RWPE1 (cell line): Measurements from ENCODE around the gene BRAP.

Experiments used
- CTCF ChIA-PET: fragments of 350-600 bp; sonication (Branson Sonifier 250); formaldehyde crosslinking; extraction: SDS; loops from one replicate; lab custom pipeline; 2021; lab: Yijun Ruan, JAX
- POLR2A ChIA-PET: fragments of 400-600 bp; formaldehyde crosslinking; extraction: SDS; loops from one replicate; lab custom pipeline; 2020; ENCODE audit warnings: antibody characterized with exemption; ENCODE audit not compliant: low non-redundant PET; lab: Yijun Ruan, JAX
- DNase-seq: peaks from one replicate; pipeline ENCODE4 v3.0.0; 2012; ENCODE audit warnings: low spot score
- H3K27ac ChIP-seq: fragments of 450-650 bp; 2 replicates; pipeline ENCODE4 v1.5.1; 2017
- TF ChIP-seq, protein P1 (sequence below): fragments of 450-650 bp; conservative IDR thresholded peaks from 2 replicates; pipeline ENCODE4 v1.5.1; 2017; ENCODE audit warnings: low read depth, mild to moderate bottlenecking

The BRAP gene

GRCh38 chr12:111677186-111677585, 8.6 kb downstream of the BRAP start:
- H3K27ac ChIP-seq = no peak overlapping the region
- no peak for DNase-seq
- TF ChIP-seq, protein P1, sequence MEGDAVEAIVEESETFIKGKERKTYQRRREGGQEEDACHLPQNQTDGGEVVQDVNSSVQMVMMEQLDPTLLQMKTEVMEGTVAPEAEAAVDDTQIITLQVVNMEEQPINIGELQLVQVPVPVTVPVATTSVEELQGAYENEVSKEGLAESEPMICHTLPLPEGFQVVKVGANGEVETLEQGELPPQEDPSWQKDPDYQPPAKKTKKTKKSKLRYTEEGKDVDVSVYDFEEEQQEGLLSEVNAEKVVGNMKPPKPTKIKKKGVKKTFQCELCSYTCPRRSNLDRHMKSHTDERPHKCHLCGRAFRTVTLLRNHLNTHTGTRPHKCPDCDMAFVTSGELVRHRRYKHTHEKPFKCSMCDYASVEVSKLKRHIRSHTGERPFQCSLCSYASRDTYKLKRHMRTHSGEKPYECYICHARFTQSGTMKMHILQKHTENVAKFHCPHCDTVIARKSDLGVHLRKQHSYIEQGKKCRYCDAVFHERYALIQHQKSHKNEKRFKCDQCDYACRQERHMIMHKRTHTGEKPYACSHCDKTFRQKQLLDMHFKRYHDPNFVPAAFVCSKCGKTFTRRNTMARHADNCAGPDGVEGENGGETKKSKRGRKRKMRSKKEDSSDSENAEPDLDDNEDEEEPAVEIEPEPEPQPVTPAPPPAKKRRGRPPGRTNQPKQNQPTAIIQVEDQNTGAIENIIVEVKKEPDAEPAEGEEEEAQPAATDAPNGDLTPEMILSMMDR = no peak
- ChIA-PET POLR2A (no interaction called here), CTCF (no interaction called here)

- H3K27ac ChIP-seq = no peak overlapping the region
- POLR2A ChIA-PET = no interaction called here
- DNase-seq = no peak
- CTCF ChIA-PET = interaction anchor here (0.5 to 1.1 kb wide), 7 partner anchors 11 to 277 kb away, joined by 3 to 7 read pairs (median 3); no protein-coding TSS in a partner anchor
- TF ChIP-seq, protein P1 = no peak; the same call in 1 of the 2 replicates
Observed at GRCh38 chr12:111673503-111673902, 12.3 kb downstream of the BRAP start.

GRCh38 chr12:111672822-111673381, 12.9 kb downstream of the BRAP start:
- DNase-seq = no peak
- H3K27ac ChIP-seq = no peak overlapping the region
- ChIA-PET POLR2A (no interaction called here), CTCF (interaction anchor here (0.6 to 1.1 kb wide), 3 partner anchors 143 to 230 kb away, joined by 3 to 4 read pairs (median 3); no protein-coding TSS in a partner anchor)
- TF ChIP-seq, protein P1 = no peak

DNA sequence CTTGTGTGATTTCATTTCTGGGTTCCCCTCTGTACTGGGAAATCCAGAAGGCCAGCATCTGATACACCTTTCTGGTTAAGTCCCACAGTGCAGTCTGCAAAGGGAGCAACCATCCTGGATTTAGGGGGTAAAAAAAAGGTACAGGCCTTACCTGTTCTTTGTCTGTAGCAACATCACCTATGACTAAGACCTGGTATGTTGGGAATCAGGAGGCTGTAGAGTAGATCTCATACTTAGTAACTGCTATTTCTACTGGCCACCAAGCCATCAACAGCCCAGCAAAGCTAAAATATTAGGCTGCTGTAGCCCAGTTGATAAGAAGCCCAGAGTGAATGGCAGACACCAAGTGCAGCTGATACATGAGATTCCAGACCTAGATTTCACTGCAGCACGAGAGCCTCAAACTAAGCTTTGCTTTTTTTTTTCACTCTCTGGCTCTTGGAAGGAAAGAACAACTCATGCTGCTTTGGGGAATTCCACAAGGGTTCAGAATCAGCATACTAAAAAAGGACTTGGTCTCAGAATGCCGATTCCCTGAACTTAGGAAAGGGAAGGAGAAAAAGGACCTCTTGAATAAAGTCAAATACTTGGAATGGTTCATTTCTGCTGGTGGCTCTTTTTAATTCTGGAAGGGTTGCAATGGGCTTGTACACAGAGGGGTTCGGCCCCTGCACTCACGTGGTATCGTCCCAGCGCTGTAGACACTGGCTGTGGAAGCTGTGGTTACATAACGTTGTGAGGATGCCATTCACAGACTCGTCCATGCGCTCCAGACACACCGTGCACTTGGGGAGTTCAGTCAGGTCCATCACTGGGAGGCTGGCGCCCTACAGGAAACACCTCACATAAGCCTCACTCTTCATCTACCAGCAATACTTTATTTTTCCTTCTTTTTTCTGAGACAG, 20.5 kb downstream of the BRAP start:
- no peak for DNase-seq
- H3K27ac ChIP-seq = no peak overlapping the region
- POLR2A ChIA-PET = no interaction called here
- CTCF ChIA-PET = interaction anchor here (0.6 kb wide), 2 partner anchors 127 to 268 kb away, joined by 4 read pairs; no protein-coding TSS in a partner anchor
- TF ChIP-seq, protein P1 = no peak

- TF ChIP-seq, protein P1 = no peak
- no peak overlapping the region for H3K27ac ChIP-seq
- ChIA-PET POLR2A (no interaction called here), CTCF (interaction anchor here (0.6 kb wide), 1 partner anchor 268 kb away, joined by 4 read pairs; no protein-coding TSS in a partner anchor)
- DNase-seq = no peak
Observed at GRCh38 chr12:111664499-111664898, 21.3 kb downstream of the BRAP start.

DNA sequence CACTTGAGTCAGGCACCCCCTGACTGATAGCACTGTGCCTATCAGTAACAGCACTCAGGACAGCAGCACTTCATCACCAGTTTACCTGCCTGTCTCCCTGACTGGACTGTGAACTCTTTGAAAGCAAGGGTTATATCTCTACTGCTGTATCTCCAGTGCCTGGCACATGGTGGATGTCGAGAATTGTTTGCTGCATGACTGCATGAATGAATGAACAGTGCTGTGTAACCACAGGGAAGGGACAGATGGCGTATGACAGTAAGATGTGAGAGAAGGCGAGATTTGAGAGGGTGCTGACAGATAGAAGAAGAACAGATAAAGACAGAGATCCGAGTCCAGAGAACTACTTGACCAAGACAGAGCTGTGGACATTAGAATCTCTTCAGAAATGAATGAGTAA, 29.7 kb downstream of the BRAP start:
- no peak overlapping the region for H3K27ac ChIP-seq
- ChIA-PET CTCF (interaction anchor here (0.6 kb wide), 1 partner anchor 82 kb away, joined by 6 read pairs; no protein-coding TSS in a partner anchor), POLR2A (no interaction called here)
- DNase-seq = no peak
- TF ChIP-seq, protein P1 = no peak
